Endothelial cell of umbilical vein (primary cell): ENCODE results near the gene R3HDML. TPM values are rescaled to one million over a fixed set of nuclear protein-coding genes. Genes with fewer than 3 reads are reported as not detected.

Experiments used
- BruUV-seq: library from RNA; stranded (reverse); fragments of 400-500 nt; replicated peaks from 2 replicates; lab custom pipeline; 2021; lab: Mats Ljungman, UMichigan
- CTCF ChIA-PET: fragments of 300-600, 350-600 bp; sonication (Branson Sonifier 250); formaldehyde crosslinking; loops from one replicate; lab custom pipeline; 2021; ENCODE audit warnings: antibody characterized with exemption, inconsistent platforms; lab: Charles Lee
- POLR2A ChIA-PET: fragments of 300-600, 350-600 bp; sonication (Branson Sonifier 250); formaldehyde crosslinking; loops from one replicate; lab custom pipeline; 2021; ENCODE audit warnings: antibody characterized with exemption, inconsistent platforms; lab: Charles Lee
- DNase-seq: peaks from one replicate; pipeline ENCODE4 v3.0.0-alpha.2; 2011; ENCODE audit warnings: low read depth, low spot score
- FAIRE-seq: peaks from 2 replicates; lab custom pipeline; 2011; peaks lifted over from hg19 to GRCh38; lab: Jason Lieb, UNC
- H2AFZ ChIP-seq: 2 replicates; pipeline ENCODE4 v1.6.0; 2012; ENCODE audit warnings: low read depth, low read length, control low read depth, inconsistent platforms
- H3K27ac ChIP-seq: 2 replicates; pipeline ENCODE4 v1.5.1; 2011; ENCODE audit warnings: low read depth, mild to moderate bottlenecking, control low read depth, low read length, moderate library complexity; ENCODE audit not compliant: insufficient read depth
- H3K27me3 ChIP-seq, 2 experiments: 2 replicates each; pipeline versions ENCODE4 v1.6.0 to v1.6.1; 2011; ENCODE audit warnings: low read length in 2 of 2, mixed read lengths in 1 of 2; ENCODE audit not compliant: control insufficient read depth in 2 of 2, insufficient read depth in 2 of 2
- H3K36me3 ChIP-seq, 2 experiments: 2 replicates in 1 of 2; 3 replicates in 1 of 2; pipeline ENCODE4 v1.5.1; 2011; ENCODE audit warnings: low read length in 2 of 2, mild to moderate bottlenecking in 1 of 2, moderate library complexity in 1 of 2; ENCODE audit not compliant: control insufficient read depth in 2 of 2, insufficient read depth in 2 of 2; ENCODE audit errors: extremely low read depth in 1 of 2
- H3K4me1 ChIP-seq: 3 replicates; pipeline ENCODE4 v1.5.1; 2011; ENCODE audit warnings: mild to moderate bottlenecking, low read length; ENCODE audit not compliant: control insufficient read depth, insufficient read depth; ENCODE audit errors: extremely low read depth
- H3K4me2 ChIP-seq: 2 replicates; pipeline ENCODE4 v1.6.1; 2011; ENCODE audit warnings: low read length, control low read depth, mixed read lengths; ENCODE audit not compliant: insufficient read depth
- H3K4me3 ChIP-seq, 3 experiments: fragments of 200-600 bp in 1 of 3; sonication (generic), shearing (Covaris generic) in 1 of 3; replicated peaks in 1 of 3; 2 replicates each; pipeline ENCODE4 v1.5.1; 2011 to 2016; ENCODE audit warnings: control low read depth in 3 of 3, low read length in 3 of 3, mild to moderate bottlenecking in 2 of 3, inconsistent platforms in 1 of 3, low read depth in 1 of 3, moderate library complexity in 1 of 3; ENCODE audit not compliant: insufficient read depth in 1 of 3
- H3K79me2 ChIP-seq: 2 replicates; pipeline ENCODE4 v1.6.0; 2012; ENCODE audit warnings: low read length, inconsistent platforms; ENCODE audit not compliant: control insufficient read depth, insufficient read depth
- H3K9ac ChIP-seq: replicated peaks from 2 replicates; pipeline ENCODE3; 2011; ENCODE audit warnings: low read length, control low read depth; ENCODE audit not compliant: insufficient read depth; ENCODE audit errors: extremely low read depth
- H3K9me1 ChIP-seq: replicated peaks from 3 replicates; pipeline ENCODE4 v1.6.0; 2011; ENCODE audit warnings: mild to moderate bottlenecking, low read length; ENCODE audit not compliant: control insufficient read depth, insufficient read depth; ENCODE audit errors: extremely low read depth
- H3K9me3 ChIP-seq: replicated peaks from 2 replicates; pipeline ENCODE4 v1.5.1; 2012; ENCODE audit warnings: low read length, inconsistent platforms; ENCODE audit not compliant: control insufficient read depth, insufficient read depth
- H4K20me1 ChIP-seq: replicated peaks from 2 replicates; pipeline ENCODE3; 2011; ENCODE audit warnings: mild to moderate bottlenecking, low read length; ENCODE audit not compliant: control insufficient read depth, insufficient read depth; ENCODE audit errors: extremely low read depth
- EZH2 ChIP-seq: IDR thresholded peaks from 2 replicates; pipeline ENCODE4 v1.6.1; 2012; ENCODE audit warnings: borderline replicate concordance, low read depth, mild to moderate bottlenecking, moderate library complexity, low read length, inconsistent platforms; ENCODE audit not compliant: severe bottlenecking
- FOS ChIP-seq: IDR thresholded peaks from 2 replicates; pipeline ENCODE4 v1.6.1; 2011; ENCODE audit warnings: mild to moderate bottlenecking, low read length, moderate library complexity, borderline replicate concordance; ENCODE audit not compliant: insufficient read depth
- GATA2 ChIP-seq: IDR thresholded peaks from 2 replicates; pipeline ENCODE4 v1.7.0; 2011; ENCODE audit warnings: low read depth, mild to moderate bottlenecking, moderate library complexity, mixed read lengths, low read length; ENCODE audit not compliant: insufficient read length, insufficient read depth
- JUN ChIP-seq: IDR thresholded peaks from 2 replicates; pipeline ENCODE4 v1.6.1; 2011; ENCODE audit warnings: borderline replicate concordance, low read depth; ENCODE audit not compliant: insufficient read length, insufficient read depth
- MAX ChIP-seq: IDR thresholded peaks from 2 replicates; pipeline ENCODE4 v1.6.1; 2011; ENCODE audit not compliant: insufficient read depth, insufficient read length
- MYC ChIP-seq: IDR thresholded peaks from one replicate; pipeline ENCODE4 v1.6.1; 2011; ENCODE audit warnings: mild to moderate bottlenecking, low read depth, low read length
- POLR2A ChIP-seq: IDR thresholded peaks from 2 replicates; pipeline ENCODE4 v1.6.1; 2012; ENCODE audit warnings: low read depth, mild to moderate bottlenecking, control low read depth, low read length
- POLR2AphosphoS5 ChIP-seq: IDR thresholded peaks from 2 replicates; pipeline ENCODE4 v1.6.1; 2012; ENCODE audit warnings: low read depth, mild to moderate bottlenecking, control low read depth, low read length, moderate library complexity; ENCODE audit not compliant: insufficient read depth
- dilution Hi-C: fragments of 300-500 bp; cut with MboI; formaldehyde crosslinking; loops from one replicate; pipeline ENCODE4 v1.15.0; 2019; ENCODE audit warnings: low sequenced_read_pairs; ENCODE audit not compliant: extremely low pct_ligation_motif_present
- intact Hi-C: fragments of 100-400 bp; cut with micrococcal nuclease; formaldehyde crosslinking; loops from one replicate; pipeline ENCODE4 v1.10.0; 2022
- polyA plus RNA-seq, 4 experiments: library from polyadenylated mRNA; depleted of rRNA in 3 of 4; stranded (reverse) in 3 of 4; unstranded in 1 of 4; fragments of >200 nt; gene quantifications; 2 replicates each; pipeline versions ENCODE4 v1.2.1 to v1.2.3, GENCODE V29; 2011 to 2012; ENCODE audit warnings: missing spikeins in 1 of 4
- total RNA-seq: library from RNA; stranded (reverse); gene quantifications from 2 replicates; pipeline ENCODE4 v1.2.3, GENCODE V29; 2021
- TF ChIP-seq, protein P1 (sequence below), 2 donors: IDR thresholded peaks; 1 replicate in 1 of 2; 2 replicates in 1 of 2; pipeline ENCODE4 v1.5.1; 2011; ENCODE audit warnings: low read length in 2 of 2, mild to moderate bottlenecking in 2 of 2, moderate library complexity in 2 of 2, control low read depth in 1 of 2, inconsistent platforms in 1 of 2, low read depth in 1 of 2; ENCODE audit not compliant: insufficient read depth in 1 of 2; ENCODE audit errors: extremely low read depth in 1 of 2

R3HDML gene
- total and polyA plus RNA-seq, 2 donors (not counting 3 experiments of a cell fraction or from before 2014, with no cell fraction given): not detected

- no peaks in the 10 kb centered on the region for H3K9me1 ChIP-seq
- DNase-seq (no peak), FAIRE-seq (no peak)
- H3K4me3 ChIP-seq: no peak overlapping the region
- no peak for TF ChIP-seq MAX
- no peak for TF ChIP-seq MYC
- TF ChIP-seq EZH2: no peak
- H4K20me1 ChIP-seq: no peaks in the 10 kb centered on the region
- H3K79me2 ChIP-seq: no peaks in the 10 kb centered on the region
- no peak overlapping the region for H2AFZ ChIP-seq
- intact Hi-C loops (no loop called here), dilution Hi-C loops (no loop called here)
- no peaks in the 10 kb centered on the region for H3K9me3 ChIP-seq
- ChIA-PET POLR2A (no interaction called here), CTCF (interaction anchor here (1.1 kb wide), 1 partner anchor 11 kb away, joined by 3 read pairs; no protein-coding TSS in a partner anchor)
- BruUV-seq: no TSS peak
- no peaks in the 10 kb centered on the region for H3K4me1 ChIP-seq
- no peak overlapping the region for H3K27ac ChIP-seq
- no peaks in the 10 kb centered on the region for H3K36me3 ChIP-seq
- no peak overlapping the region for H3K9ac ChIP-seq
- no peak overlapping the region for H3K4me2 ChIP-seq
- no peaks in the 10 kb centered on the region for H3K27me3 ChIP-seq
Measured at GRCh38 chr20:44291754-44292153, 45.1 kb upstream of the R3HDML start.

DNA sequence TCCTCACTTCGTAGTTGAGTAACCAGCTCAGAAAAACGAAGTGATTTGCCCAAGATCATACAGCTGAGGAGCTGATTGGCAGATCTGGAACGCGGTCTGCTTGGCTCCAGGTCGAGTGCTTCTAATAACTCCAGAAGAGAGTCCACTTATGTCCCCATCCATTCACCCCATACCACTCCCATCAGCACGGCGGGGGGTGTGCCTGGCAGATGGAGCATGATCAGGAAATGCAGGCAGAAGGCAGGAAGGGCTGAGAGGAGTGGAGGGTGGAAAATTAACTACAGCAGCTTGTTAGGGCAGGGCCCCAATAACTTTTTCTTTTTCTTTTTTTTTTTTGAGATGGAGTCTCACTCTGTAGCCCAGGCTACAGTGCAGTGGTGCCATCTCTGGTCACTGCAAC, 40.8 kb upstream of the R3HDML start:
- dilution Hi-C loops: no loop called here

More for the DNA sequence above, 40.8 kb upstream of the R3HDML start:
- FAIRE-seq (no peak), DNase-seq (no peak)
- intact Hi-C loops: no loop called here
- Histone ChIP-seq H3K79me2 (no peaks in the 10 kb centered on the region), H3K9me1 (no peaks in the 10 kb centered on the region), H3K27ac (no peak overlapping the region), H3K9ac (no peak overlapping the region), H3K4me2 (no peak overlapping the region), H2AFZ (no peak overlapping the region), H3K4me1 (no peaks in the 10 kb centered on the region), H3K36me3 (no peaks in the 10 kb centered on the region), H4K20me1 (no peaks in the 10 kb centered on the region), H3K4me3 (no peak overlapping the region), H3K9me3 (no peaks in the 10 kb centered on the region), H3K27me3 (no peaks in the 10 kb centered on the region)
- CTCF ChIA-PET: interaction anchor here (0.6 kb wide), 2 partner anchors 15 to 548 kb away, joined by 3 read pairs; partner anchors contain the start of gene FITM2
- no TSS peak for BruUV-seq
- POLR2A ChIA-PET: no interaction called here
- TF ChIP-seq, protein P1, sequence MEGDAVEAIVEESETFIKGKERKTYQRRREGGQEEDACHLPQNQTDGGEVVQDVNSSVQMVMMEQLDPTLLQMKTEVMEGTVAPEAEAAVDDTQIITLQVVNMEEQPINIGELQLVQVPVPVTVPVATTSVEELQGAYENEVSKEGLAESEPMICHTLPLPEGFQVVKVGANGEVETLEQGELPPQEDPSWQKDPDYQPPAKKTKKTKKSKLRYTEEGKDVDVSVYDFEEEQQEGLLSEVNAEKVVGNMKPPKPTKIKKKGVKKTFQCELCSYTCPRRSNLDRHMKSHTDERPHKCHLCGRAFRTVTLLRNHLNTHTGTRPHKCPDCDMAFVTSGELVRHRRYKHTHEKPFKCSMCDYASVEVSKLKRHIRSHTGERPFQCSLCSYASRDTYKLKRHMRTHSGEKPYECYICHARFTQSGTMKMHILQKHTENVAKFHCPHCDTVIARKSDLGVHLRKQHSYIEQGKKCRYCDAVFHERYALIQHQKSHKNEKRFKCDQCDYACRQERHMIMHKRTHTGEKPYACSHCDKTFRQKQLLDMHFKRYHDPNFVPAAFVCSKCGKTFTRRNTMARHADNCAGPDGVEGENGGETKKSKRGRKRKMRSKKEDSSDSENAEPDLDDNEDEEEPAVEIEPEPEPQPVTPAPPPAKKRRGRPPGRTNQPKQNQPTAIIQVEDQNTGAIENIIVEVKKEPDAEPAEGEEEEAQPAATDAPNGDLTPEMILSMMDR (IDR thresholded peaks at IDR 0.05; ENCODE audit: extremely low read depth in 1 of 2, insufficient read depth in 1 of 2, low read depth in 1 of 2, low read length in 2 of 2): no peak
- TF ChIP-seq JUN: no peak
- no peak for TF ChIP-seq MYC
- no peak for TF ChIP-seq EZH2
- TF ChIP-seq MAX: no peak
- TF ChIP-seq GATA2: no peak
- TF ChIP-seq POLR2AphosphoS5: no peak
- no peak for TF ChIP-seq POLR2A
- no peak for TF ChIP-seq FOS
